ENCODE measurements around the gene CCDC181. TPM values are rescaled to one million over a fixed set of nuclear protein-coding genes. Genes with fewer than 3 reads are reported as not detected.

Gene CCDC181
- total RNA-seq, 1 donor from 2014 or later = not detected

DNA sequence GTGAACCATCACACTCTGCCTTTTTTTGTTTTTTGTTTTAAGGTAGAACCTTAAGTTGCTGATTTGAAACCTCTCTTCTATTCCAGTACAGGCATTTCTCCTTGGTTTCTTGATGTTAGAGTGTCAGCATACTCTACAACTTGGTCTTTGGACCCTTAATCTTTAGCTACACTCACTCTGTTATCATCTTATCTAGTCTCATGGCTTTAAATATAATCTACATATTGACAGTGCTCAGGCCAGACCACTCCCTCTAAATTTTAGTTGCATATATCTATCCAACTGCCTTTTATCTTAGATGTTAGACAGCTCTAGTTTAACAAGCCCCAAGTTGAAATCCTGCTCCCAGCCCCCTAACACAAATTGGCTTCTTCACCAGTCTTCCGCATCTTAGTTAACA, 81.8 kb downstream of the CCDC181 start:
- no peak for DNase-seq (ENCODE audit: low spot score in 2 of 2)
- intact Hi-C loops (cut with DNase I) = loop anchor here (5.0 kb wide), 1 partner anchor 1003 kb away; no protein-coding TSS in a partner anchor
- Histone ChIP-seq H3K27ac (no peak overlapping the region), H3K36me3 (no peaks in the 10 kb centered on the region), H3K4me3 (no peak overlapping the region), H3K9me3 (no peaks in the 10 kb centered on the region), H3K27me3 (no peaks in the 10 kb centered on the region), H3K4me1 (no peaks in the 10 kb centered on the region)
- TF ChIP-seq, protein P1, sequence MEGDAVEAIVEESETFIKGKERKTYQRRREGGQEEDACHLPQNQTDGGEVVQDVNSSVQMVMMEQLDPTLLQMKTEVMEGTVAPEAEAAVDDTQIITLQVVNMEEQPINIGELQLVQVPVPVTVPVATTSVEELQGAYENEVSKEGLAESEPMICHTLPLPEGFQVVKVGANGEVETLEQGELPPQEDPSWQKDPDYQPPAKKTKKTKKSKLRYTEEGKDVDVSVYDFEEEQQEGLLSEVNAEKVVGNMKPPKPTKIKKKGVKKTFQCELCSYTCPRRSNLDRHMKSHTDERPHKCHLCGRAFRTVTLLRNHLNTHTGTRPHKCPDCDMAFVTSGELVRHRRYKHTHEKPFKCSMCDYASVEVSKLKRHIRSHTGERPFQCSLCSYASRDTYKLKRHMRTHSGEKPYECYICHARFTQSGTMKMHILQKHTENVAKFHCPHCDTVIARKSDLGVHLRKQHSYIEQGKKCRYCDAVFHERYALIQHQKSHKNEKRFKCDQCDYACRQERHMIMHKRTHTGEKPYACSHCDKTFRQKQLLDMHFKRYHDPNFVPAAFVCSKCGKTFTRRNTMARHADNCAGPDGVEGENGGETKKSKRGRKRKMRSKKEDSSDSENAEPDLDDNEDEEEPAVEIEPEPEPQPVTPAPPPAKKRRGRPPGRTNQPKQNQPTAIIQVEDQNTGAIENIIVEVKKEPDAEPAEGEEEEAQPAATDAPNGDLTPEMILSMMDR (IDR thresholded peaks at IDR 0.05) = no peak

Other genes with a start within 250 kb of the CCDC181 start
- 4.9 TPM for gene NME7, start 59.7 kb downstream of the CCDC181 start, total RNA-seq
- gene BLZF1, start 59.3 kb downstream of the CCDC181 start, total RNA-seq = 8.5 TPM
- 36.7 TPM for gene SLC19A2, start 58.5 kb upstream of the CCDC181 start, total RNA-seq
- not detected for gene F5, start 159.0 kb upstream of the CCDC181 start, total RNA-seq
- 40.0 TPM for gene SELP, start 202.7 kb upstream of the CCDC181 start, total RNA-seq